C1 segment of cervical spinal cord (tissue), 14 donors: ENCODE results near the gene SELENOP.

Source experiments
- DNase-seq, 14 donors: peaks; one replicate each; lab custom pipeline; 2025; lab: John Stamatoyannopoulos, UW

SELENOP gene

GRCh38 chr5:42798284-42799240, 13.1 kb downstream of the SELENOP start:
- no peak for DNase-seq

- no peak for DNase-seq
Observed at GRCh38 chr5:42791151-42791550, 20.5 kb downstream of the SELENOP start.

- DNase-seq, result no peak
Observed at GRCh38 chr5:42787845-42788244, 23.8 kb downstream of the SELENOP start.

- no peak for DNase-seq
Observed at GRCh38 chr5:42787073-42787472, 24.6 kb downstream of the SELENOP start.

GRCh38 chr5:42785756-42786155, 25.9 kb downstream of the SELENOP start:
- no peak for DNase-seq

- no peak for DNase-seq
Observed at GRCh38 chr5:42784132-42784531, 27.6 kb downstream of the SELENOP start.

GRCh38 chr5:42781584-42781983, 30.1 kb downstream of the SELENOP start:
- DNase-seq, result no peak

GRCh38 chr5:42779083-42779482, 32.6 kb downstream of the SELENOP start:
- no peak for DNase-seq

- no peak for DNase-seq
Observed at GRCh38 chr5:42772265-42772993, 39.3 kb downstream of the SELENOP start.

- DNase-seq, result no peak
Observed at GRCh38 chr5:42770003-42770402, 41.7 kb downstream of the SELENOP start.

- no peak for DNase-seq
Observed at GRCh38 chr5:42768106-42768504, 43.6 kb downstream of the SELENOP start.

GRCh38 chr5:42767491-42768105, 44.1 kb downstream of the SELENOP start:
- DNase-seq, result no peak

- no peak for DNase-seq
Observed at GRCh38 chr5:42761791-42762190, 49.9 kb downstream of the SELENOP start.

- no peak for DNase-seq
Observed at GRCh38 chr5:42760426-42760825, 51.3 kb downstream of the SELENOP start.

GRCh38 chr5:42759456-42759855, 52.2 kb downstream of the SELENOP start:
- no peak for DNase-seq

GRCh38 chr5:42756606-42757601, 54.8 kb downstream of the SELENOP start, which contains the start of gene CCDC152:
Gene CCDC152, plus strand, starts transcription at chr5:42756818. Its CDS starts 2,304 bp downstream, at chr5:42759122.
- peak in 2 of 14 donors; percentile 2 to 4 for DNase-seq

- DNase-seq, result no peak
Observed at GRCh38 chr5:42753099-42753498, 58.6 kb downstream of the SELENOP start.

- DNase-seq, result no peak
Observed at GRCh38 chr5:42751044-42751443, 60.6 kb downstream of the SELENOP start.

- DNase-seq, result no peak
Observed at GRCh38 chr5:42750507-42750906, 61.2 kb downstream of the SELENOP start.
